Islet precursor cell (in vitro differentiated cells): Measurements from ENCODE around the gene ZMYM5.
"Not testable (repeated sequence)": the region's sequence is repeated elsewhere in the genome, so short reads cannot be mapped to it uniquely, and the experiment has no call there.

ENCODE experiments used
- DNase-seq: peaks from one replicate; pipeline ENCODE4 v3.0.0-alpha.2; 2018

The ZMYM5 gene

GRCh38 chr13:19863323-19864023 is at the start of gene ZMYM5:
TSS of gene ZMYM5 (minus strand) at chr13:19863649. CDS start at chr13:19852180, 11,469 bp downstream.
- DNase-seq = peak; percentile 100

DNA sequence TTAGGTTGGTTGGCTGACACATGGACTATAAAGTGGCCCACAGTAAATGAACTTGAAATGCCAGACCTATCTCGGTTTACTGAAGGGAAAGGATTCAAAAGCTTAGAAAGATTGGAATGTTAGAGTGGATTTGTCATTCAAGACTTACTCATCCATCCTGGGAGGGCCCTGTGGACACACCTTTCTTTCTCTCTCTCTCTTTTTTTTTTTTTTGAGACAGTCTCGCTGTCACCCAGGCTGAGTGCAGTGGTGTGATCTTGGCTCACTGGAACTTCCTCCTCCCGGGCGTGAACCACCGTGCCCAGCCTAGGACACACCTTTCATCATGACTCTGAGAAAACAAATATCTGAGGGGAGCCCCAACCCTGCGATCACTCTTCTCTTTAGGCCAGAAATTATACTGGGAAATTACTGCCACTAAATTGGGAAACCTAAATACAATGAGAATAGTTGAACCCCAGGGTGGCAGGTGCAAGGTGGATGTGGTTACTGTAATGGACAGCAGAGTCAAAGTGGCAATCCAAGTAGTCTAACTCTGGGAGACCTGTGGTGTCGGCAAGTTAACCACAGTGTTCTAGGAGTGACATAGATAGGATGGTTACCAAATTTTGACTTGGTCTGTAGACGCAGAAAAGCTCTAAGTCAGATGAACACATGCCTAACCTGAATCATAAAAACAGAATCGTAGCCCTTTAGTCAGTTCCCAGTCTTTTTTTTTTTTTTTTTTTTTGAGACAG is 47.1 kb upstream of the ZMYM5 start:
- no peak for DNase-seq

GRCh38 chr13:19908350-19908986 is 45.0 kb upstream of the ZMYM5 start:
- no peak for DNase-seq

GRCh38 chr13:19905487-19906195 is 42.2 kb upstream of the ZMYM5 start:
- DNase-seq = not testable (repeated sequence)

DNA sequence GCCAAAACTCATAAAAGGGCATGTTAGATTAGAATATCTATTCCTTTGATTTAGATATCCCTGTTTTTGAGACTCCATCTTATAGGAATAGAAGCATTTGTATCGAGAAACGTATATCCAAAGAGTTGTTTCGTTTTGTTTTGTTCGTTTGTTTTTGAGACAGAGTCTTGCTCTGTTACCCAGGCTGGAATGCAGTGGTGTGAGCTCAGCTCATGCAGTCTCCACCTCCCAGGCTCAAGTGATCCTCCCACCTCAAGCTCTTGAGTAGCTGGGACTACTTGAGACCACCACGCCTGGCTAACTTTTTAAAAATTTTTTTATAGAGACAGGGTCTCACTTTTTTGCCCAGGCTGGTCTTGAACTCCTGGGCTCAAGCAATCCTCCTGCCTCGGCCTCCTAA is 26.6 kb upstream of the ZMYM5 start:
- DNase-seq = no peak

- no peak for DNase-seq
These were observed 25.4 kb upstream of the ZMYM5 start for GRCh38 chr13:19888799-19889198.

DNA sequence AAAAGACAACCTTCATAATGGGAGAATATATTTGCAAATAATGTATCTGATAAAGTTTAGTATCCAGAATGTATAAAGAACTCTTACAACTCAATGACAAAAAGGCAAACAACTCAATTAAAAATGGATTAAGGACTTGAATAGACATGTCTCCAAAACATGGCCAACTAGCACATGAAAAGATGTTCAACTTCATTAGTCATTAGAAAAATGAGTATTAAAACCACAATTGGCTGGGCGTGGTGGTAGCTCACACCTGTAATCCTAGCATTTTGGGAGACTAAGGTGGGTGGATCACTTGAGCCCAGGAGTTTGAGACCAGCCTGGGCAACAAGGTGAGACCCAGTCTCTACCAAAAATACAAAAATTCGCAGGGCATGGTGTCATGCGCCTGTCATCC is 18.8 kb upstream of the ZMYM5 start:
- no peak for DNase-seq

DNA sequence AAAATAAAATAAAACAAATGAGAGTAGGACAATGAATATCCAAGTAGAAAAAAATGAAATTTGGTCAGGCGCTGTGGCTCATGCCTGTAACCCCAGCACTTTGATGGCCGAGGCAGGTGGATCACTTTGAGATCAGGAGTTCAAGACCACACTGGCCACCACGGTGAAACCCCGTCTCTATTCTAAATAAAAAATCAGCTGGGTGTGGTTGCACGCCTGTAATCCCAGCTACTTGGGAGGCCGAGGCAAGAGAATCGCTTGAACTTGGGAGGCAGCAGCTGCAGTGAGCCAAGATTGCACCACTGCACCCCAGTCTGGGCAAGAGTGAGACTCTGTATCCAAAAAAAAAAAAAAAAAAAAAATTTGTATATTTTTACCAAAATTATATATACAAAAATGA is 18.2 kb upstream of the ZMYM5 start:
- DNase-seq = no peak

GRCh38 chr13:19864746-19865309 is 1.4 kb upstream of the ZMYM5 start:
- DNase-seq = peak; percentile 82

GRCh38 chr13:19864024-19864745 is 736 bp upstream of the ZMYM5 start:
- peak; percentile 78 for DNase-seq

DNA sequence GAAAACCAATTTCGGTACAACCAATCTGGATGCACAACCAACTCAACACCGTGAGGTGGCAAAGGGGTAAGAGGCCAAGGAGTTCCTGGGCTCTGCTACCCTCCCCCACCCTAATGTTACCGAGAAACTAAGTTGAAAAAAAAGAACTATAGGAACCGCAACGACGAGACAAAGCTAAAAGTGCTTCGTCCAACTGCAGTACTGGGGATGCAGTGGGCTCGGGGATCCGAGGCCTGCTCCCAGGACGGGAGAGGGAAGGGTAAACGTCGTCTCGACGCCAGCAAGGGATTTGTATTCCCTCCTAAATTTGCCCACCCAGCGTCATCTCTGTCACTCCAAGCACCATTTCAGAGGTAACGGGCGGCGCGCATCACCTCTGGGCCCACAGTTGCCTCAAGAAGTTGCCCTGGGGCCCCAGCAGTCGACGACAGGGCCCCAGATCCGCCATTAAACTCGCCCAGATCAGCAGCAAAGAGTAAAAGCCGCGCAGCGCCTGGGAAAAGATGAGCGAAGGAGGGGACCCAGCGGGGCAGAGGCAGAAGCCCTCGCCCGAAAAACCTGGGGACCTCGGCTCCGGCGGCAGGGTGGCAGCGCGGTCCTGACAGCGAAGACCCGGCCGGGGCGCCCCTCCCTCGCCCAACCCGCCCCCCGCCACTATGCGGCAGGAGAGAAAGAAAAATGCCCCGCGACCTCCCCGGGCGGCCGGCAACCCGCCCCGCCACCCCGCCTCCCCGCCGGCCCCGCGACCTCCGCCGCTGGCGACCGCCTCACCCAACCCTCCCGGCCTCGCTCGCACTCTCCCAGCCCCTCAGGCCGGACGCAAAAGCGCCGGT is 752 bp downstream of the ZMYM5 start:
- peak; percentile 56 for DNase-seq

DNA sequence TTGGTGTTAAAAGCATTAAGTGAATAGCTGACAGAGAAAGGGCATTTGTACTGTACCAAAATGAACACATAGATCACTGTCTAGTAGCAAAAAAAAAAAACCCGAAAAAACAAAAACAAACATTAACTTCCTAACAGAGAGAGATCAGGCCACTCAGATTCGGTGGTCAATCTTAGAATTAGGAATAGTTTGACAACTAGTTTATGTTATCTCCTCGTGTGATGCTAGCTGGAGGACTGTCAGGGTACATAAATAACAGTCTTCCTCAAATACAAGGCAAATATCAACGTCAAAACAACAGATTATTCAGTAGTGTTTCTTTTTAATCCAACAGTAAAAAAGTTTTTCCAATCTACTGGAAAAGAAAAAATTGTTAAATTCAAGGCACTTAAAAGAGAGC is 1.7 kb downstream of the ZMYM5 start:
- no peak for DNase-seq

DNA sequence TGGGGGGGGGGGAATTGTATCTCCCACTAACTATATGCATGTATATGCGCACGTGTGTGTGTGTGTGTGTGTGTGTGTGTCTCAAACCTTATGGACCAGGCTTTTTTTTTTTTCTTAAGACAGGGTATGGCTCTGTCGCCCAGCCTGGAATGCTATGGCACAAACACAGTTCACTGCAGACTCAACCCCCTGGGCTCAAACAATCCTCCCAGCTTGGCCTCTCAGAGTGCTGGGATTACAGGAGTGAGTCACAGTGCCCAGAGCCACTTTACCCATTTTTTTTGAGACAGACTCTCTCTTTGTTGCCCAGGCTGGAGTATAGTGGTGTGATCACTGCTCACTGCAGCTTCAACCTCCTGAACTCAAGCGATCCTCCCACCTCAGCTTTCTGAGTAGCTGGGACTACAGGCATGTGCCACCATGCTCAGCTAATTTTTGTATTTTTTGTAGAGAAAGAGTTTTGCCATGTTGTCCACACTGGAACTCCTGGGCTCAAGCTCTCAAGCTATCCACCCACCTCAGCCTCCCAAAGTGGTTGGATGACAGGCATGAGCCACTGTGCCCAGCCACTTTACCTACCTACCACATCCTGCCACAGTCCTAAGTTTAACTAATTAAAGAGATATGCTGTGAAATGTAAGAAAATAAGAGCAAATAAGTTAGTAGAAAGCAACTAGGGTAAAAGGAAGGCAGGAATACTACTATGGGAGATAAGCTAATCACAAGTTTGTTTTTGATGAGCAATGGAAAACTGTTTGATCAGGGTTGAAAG is 2.4 kb downstream of the ZMYM5 start:
- DNase-seq = peak; percentile 93

DNA sequence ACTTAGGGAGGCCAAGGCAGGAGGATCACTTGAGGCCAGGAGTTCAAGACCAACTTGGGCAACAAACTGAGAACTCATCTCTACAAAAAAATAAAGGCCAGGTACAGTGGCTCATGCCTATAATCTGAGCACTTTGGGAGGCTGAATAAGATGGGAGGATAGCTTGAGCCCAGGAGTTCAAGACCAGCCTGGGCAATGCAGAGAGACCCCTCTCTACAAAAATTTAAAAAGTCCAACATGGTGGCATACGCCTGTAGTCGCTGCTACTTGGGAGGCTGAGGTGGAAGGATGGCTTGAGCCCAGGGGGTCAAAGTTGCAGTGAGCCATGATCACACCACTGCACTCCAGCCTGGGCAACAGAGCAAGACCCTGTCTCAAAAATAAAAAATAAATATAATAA is 5.8 kb downstream of the ZMYM5 start:
- DNase-seq = not testable (repeated sequence)

DNA sequence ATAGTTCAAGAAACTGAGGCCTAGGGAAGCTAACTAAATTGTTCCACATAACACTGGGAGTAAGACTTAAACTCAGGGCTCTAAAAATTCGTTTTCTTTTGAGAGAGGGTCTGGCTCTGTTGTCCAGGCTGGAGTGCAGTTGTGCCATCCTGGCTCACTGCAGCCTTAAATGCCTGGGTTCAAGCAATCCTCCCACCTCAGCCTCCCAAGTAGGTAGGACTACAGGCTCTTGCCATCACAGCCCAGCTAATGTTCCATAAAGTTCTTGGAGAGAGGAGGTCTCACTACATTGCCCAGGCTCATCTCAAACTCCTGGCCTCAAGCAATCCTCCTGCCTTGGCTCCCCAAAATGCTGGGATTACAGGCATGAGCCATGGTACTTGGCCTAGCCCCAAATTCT is 10.7 kb downstream of the ZMYM5 start:
- DNase-seq = no peak

- peak; percentile 65 for DNase-seq
These were observed 17.7 kb downstream of the ZMYM5 start for GRCh38 chr13:19845758-19846157.

GRCh38 chr13:19838865-19839275 is 24.6 kb downstream of the ZMYM5 start:
- DNase-seq = no peak

- no peak for DNase-seq
These were observed 27.0 kb downstream of the ZMYM5 start for GRCh38 chr13:19836472-19836871.

DNA sequence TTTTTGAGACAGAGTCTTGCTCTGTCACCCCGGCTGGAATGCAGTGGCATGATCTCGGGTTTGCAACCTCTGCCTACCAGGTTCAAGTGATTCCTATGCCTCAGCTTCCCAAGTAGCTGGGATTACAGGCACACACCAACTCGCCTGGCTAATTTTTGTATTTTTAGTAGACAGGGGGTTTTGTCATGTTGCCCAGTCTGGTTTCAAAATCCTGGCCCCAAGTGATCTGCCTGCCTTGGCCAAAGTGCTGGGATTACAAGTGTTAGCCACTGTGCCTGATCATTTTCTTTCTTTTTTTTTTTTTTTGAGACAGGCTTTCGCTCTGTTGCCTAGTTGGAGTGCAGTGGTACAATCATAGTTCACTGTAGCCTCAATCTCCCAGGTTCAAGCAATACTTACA is 28.7 kb downstream of the ZMYM5 start:
- DNase-seq = no peak

GRCh38 chr13:19822673-19823072 is 40.8 kb downstream of the ZMYM5 start:
- DNase-seq = no peak
